NCI-H460 (cell line): Measurements from ENCODE around the gene CEPT1. TPM values are rescaled to one million over a fixed set of nuclear protein-coding genes. Genes with fewer than 3 reads are reported as not detected.

ENCODE experiments used
- DNase-seq: peaks from one replicate; pipeline ENCODE4 v3.0.0-alpha.2; 2016; ENCODE audit warnings: low read depth; ENCODE audit errors: extremely low read depth
- total RNA-seq: library from RNA; depleted of rRNA; stranded (reverse); fragments of >200 nt; shearing (Covaris generic); gene quantifications from 2 replicates; pipeline ENCODE4 v1.2.3, GENCODE V29; 2014

Gene CEPT1
- total RNA-seq, 1 experiment from 2014 or later = 29.7 TPM

DNA sequence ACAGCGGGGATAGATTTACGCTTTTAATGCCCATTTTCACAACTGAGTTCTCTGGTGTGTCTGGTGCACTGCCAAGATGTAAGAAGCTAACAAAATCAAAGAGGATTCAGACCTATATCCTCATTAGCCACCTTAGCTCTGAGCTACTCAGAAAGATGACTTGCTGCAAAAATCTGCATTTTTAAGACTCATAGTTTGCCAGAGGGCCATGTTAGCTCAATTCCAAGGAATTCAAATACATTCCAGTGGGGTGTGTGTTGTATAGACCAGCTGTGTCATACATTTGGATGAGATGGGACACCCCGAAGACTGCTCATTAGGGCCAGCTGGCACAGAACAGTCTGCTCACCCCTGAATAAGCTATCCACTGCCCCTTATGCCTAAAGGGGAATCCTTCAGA lies 51.5 kb downstream of the CEPT1 start:
- no peak for DNase-seq

- no peak for DNase-seq
These were observed 52.1 kb downstream of the CEPT1 start for GRCh38 chr1:111192074-111192473.

DNA sequence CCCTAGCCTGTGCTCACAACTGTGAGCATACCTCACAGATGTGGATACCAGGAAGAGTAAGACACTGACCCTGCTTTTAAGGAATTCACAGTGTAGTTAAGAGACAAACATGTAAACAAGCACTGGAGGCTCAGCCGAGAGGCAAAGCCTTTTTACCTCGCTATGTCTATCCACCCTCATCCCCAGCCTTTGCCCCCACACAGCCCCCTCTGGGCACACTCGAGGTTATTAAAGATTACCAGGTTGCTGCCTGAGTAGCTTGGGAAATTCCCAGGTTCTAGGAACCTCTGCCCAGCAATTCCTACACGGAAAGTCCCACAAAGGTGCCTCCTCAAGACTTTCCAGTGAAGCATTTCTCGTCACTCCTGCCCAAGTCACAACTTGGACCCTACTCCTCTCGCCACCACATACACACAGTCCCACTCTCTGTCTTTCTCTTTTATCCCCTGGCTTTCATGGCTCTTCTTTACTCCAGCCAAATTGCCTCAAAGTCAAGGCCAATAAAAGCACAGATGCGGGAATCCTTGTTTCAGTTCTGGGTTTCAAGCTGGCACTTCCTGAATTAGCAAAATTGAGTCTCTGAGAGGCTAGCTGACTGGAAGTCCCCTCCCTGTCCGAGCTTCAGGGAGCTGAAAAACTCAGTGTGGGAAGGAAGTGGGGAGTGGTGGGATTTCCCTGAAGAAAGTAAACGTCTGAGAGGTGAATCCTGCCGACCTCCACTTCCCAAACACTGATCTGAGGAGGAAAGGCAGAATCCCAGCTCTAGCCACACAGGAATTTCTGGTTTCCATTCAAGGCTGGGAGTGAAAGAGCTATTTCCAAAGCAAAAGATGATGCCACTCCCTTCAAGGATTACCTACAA lies 52.9 kb downstream of the CEPT1 start:
- no peak for DNase-seq

DNA sequence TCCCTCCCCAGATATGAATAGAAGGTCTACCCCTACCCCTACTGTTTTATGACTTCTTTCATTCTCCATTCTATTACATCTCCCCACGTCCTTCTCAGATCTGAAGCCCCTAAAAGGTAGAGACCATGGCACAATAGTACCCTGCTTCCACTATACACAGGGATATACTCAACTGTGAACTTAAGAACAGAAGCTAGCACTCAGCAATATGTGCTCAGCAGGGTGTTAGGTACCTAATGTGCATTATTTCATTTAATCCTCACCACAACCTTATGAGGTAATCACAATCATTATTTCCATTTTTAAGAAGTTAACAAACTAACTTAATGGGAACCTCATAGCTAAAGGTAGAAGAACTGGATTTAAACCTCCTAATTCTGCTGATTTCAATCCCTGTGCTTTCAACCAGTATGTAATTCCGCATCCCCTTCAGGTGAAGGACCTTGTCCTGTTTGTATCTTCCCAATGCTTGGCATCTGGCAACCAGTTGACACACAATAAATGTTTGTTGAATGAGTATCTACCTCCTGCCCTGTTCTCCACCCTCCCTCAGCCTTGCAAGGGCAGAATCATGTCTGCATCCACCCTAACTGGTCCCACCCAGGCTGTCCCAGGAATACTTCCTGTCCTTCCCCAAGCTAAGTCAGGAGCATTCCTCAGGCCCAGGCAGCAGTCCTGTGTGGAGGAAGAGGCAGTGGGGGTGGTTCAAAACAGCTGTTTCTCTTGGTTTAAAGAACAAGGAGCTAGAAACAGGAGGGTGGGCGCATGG lies 53.9 kb downstream of the CEPT1 start:
- DNase-seq = no peak

GRCh38 chr1:111195002-111195684 lies 55.1 kb downstream of the CEPT1 start:
- no peak for DNase-seq

DNA sequence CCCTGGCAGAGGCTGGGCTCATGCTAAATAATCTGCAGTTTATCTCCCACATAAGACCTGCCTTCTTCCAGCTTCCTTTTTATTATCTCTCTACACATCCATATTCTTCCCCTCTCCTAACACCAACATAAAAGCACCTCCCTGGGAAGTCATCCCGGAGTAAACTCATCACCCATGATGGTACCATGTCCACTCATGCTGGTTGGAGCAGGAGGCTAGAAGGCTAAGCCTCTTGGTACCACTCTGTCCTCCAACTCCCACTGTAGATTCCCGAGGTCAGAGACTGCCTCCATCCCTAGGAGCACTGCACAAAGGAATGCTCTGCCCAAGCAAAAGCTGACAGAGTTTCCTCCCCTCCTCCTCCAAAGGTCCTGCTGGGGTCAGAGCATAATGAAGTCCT lies 56.2 kb downstream of the CEPT1 start:
- no peak for DNase-seq

DNA sequence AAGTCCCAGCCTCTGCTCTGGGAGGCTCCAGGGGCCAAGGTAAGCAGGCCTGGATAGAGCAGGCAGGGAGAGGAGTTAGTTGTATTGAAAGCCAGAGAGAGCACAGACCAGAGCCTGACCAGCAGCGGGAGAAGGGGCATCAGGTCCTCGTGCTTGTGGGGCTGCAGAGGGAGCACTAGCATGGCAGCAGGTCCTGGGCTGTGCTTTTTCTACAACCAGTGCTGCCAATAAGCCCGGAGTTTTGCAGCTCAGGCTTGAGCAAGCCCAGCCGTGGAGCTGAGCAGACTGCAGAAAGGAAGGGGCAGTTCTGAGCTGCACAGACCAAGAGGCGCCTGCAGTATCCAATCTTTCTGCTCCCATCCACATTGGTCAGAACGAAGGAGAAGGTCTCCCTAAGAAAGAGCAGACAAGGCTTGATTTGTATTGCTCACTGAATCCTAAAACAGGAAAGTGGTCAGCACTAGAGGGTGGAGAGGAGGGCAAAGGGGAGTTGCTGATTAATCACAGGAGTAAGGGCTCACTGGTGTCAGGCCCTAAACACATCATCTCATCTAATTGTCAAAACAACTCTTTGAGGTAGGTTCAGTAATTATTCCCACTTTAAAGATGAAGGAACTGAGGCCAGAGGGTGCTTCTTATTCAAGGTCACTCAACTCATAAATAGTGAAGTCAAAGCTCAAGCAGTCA lies 57.7 kb downstream of the CEPT1 start:
- DNase-seq = no peak

GRCh38 chr1:111198836-111199235 lies 58.8 kb downstream of the CEPT1 start:
- no peak for DNase-seq

DNA sequence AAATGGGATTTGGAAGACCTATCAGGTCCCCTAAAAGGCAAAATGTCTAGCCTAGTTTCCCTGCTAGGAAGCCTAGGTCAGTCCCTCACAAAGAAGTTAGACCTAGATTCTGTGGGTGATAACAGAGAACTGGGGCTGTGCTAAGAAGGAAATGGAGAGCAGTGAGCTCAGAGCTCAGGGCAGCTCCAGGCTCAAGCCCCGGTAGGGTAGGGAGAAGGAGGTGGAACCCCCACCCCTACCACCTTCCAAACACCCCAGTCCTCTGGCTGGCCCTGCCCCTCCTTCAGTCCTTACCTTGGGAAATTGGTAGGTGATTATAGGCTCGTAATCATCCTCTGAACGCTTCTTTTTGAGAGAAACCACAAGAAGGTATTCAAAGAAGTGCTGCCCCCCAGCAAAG lies 59.3 kb downstream of the CEPT1 start:
- DNase-seq = no peak

- DNase-seq = no peak
These were observed 60.1 kb downstream of the CEPT1 start, which contains the start of gene DENND2D for GRCh38 chr1:111199881-111200801. Gene DENND2D (minus strand): TSS chr1:111200646. CDS start chr1:111200459, 187 bp downstream.

GRCh38 chr1:111200802-111201161 lies 60.8 kb downstream of the CEPT1 start:
- DNase-seq = no peak

GRCh38 chr1:111201275-111202090 lies 61.5 kb downstream of the CEPT1 start:
- DNase-seq = no peak

DNA sequence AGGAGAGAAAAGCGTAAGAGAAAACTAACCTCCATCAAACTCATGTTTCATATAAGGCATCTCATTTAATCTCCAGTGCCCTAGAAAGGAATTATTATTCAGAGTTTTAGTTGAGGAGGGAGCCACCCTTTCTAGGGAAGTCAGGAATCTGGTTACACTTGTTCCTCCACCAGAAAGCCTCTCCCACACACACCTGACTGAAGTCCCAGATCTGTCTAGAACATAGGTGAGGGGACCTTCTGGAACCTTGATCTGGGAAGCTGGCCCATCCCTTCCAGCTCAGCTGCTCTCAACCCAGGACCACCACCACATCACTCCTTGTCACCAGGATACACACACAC lies 62.3 kb downstream of the CEPT1 start:
- DNase-seq = no peak

DNA sequence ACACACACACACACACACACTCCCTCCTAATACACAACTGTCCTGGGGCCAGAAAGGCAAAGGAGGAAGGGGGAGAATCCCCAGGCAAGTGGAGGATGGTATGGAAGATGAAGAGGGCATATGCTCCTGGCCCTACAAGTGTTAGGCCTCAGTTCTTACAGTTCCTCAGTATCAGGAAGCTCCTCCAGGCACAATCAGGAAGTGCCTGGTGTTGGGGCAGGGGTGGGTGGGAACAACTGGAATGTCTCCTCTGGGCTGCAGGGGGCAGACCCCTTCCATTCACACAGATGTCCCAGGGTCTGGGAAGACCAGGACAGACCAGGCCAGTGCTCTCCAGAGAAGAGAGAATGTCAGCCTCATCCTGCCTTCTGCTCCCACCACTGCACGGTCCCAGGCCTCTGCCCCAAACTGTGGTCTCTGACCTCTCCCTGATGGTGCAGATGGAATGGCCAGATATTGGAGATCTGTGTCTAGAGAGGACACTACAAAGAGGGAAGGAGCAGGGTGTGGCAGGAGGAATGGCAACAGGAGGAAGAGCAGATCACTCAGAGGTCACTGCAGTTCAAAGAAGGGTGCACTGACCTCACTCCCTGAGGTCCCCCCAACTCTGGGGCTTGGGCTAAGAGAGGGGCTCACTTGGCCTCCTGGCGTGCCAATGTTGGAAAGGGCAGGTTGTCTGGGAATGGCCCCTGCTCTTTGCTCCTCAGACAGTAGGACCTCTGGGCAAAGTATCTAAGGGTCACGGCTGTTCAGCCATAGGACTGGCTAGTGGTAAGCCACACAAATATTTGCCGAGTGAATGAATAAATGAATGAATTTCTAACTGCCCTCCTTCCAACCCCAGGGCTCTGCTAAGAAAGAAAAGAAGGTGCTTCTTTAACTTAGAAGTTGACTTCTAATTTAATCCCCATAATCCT lies 62.9 kb downstream of the CEPT1 start:
- DNase-seq = no peak

DNA sequence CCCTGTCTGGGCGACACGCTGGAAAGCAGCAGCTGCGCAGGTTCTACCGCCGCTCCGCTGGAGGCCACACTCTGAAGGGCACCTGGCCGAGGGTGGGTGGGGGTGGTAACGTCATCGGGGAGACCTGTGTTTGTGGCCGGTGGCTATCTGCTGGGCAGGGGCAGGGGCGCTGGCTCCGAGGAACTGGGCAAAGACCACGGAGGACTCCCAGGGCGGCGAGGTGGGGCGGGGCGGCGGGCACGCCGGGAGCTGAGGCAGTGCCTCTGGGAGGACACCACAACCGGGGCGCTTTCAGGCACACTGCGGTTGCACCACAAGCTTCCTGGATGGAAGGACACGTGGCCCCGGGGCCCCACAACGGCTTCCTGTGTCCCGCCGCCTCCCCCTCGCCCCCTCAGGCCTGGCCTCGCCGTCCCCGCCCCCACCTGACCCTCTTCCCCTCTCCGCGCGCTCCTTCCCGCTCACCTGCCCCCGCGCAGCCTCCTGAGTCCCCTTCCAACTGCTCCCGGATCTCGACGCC lies 63.7 kb downstream of the CEPT1 start:
- DNase-seq = no peak

- no peak for DNase-seq
These were observed 64.4 kb downstream of the CEPT1 start for GRCh38 chr1:111204201-111204982.
